ENCODE data around the gene PRR19.

DNA sequence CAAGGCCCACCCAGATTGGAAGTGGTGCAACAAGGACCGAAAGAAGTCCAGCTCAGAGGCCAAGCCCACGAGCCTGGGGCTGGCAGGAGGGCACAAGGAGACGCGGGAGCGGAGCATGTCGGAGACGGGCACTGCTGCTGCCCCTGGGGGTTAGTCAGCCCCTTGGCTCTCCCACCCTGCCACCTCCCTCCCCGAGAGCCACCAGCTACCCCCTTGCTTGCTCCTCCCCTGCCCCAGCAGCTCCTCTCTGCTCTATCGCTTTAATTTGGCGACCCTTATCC, 14.2 kb upstream of the PRR19 start:
- no peak for TF ChIP-seq EZH2 (IDR thresholded peaks at IDR 0.05; ENCODE audit: borderline replicate concordance, low read length)
- TF ChIP-seq, protein P1, sequence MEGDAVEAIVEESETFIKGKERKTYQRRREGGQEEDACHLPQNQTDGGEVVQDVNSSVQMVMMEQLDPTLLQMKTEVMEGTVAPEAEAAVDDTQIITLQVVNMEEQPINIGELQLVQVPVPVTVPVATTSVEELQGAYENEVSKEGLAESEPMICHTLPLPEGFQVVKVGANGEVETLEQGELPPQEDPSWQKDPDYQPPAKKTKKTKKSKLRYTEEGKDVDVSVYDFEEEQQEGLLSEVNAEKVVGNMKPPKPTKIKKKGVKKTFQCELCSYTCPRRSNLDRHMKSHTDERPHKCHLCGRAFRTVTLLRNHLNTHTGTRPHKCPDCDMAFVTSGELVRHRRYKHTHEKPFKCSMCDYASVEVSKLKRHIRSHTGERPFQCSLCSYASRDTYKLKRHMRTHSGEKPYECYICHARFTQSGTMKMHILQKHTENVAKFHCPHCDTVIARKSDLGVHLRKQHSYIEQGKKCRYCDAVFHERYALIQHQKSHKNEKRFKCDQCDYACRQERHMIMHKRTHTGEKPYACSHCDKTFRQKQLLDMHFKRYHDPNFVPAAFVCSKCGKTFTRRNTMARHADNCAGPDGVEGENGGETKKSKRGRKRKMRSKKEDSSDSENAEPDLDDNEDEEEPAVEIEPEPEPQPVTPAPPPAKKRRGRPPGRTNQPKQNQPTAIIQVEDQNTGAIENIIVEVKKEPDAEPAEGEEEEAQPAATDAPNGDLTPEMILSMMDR (IDR thresholded peaks at IDR 0.05; ENCODE audit: low read length): no peak
